GM21529 (cell line): ENCODE results near the gene TEK.
"Not testable (repeated sequence)": the region's sequence is repeated elsewhere in the genome, so short reads cannot be mapped to it uniquely, and the experiment has no call there.

Experiments
- ATAC-seq: cut with Tn5 transposase; IDR thresholded peaks from one replicate; pipeline ENCODE4 v1.9.1; 2021; ENCODE audit not compliant: unreplicated experiment

TEK gene

DNA sequence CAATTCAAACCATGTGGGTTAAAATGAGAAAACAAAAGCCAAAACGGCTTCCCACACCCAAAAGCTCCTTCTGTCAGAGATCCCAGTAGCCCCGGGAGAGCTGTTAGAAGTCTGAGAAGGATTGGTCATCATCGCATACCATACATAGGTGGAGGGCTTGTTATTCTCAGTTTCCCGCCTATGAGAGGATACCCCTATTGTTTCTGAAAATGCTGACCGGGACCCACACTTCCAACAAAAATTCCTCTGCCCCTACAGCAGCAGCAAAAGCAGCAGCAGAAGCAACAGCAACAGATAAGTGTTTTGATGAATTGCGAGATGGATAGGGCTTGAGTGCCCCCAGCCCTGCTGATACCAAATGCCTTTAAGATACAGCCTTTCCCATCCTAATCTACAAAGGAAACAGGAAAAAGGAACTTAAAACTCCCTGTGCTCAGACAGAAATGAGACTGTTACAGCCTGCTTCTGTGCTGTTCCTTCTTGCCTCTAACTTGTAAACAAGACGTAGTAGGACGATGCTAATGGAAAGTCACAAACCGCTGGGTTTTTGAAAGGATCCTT, at the start of gene TEK:
TEK (plus strand) TSS at position 245 of the 561 bp plus-strand sequence. CDS start 366 bp downstream, outside the sequence.
- ATAC-seq: no peak

DNA sequence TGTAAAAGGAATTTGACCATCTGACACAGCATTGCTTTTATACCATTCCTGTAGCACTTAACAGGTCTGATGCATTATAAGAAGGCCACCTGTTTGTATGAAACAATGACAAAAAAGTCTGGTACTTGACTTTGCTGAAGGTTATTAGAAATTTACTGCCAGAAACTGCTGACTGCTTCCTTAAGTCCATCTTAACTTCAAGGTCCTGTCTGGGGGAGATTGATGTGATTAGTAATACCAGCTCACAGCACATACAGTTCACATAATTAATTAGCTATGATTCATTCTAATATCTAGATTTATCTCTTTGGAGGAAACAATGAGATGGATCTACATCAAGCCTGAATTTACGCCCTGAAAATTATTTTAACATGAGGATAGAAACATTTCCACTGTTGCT, 49.6 kb upstream of the TEK start:
- no peak for ATAC-seq

DNA sequence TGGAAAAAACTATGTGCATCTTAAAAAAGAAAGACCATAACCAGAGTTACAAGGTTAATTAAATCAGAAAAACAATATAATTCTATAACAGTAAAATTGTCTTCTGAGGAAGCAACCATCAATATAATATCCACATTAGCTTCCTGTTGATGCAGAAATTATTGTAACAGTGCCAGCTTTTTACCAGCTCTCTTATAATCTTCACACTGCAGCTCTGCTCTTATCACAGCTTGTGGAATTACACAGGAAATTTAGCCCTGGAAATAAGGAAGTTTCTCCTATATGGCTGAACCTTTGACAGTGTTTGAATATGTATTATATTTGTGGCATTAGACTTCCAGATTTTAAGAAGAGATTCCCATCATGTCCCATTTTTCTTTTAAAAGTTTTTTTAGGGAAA, 49.1 kb upstream of the TEK start:
- ATAC-seq: no peak

DNA sequence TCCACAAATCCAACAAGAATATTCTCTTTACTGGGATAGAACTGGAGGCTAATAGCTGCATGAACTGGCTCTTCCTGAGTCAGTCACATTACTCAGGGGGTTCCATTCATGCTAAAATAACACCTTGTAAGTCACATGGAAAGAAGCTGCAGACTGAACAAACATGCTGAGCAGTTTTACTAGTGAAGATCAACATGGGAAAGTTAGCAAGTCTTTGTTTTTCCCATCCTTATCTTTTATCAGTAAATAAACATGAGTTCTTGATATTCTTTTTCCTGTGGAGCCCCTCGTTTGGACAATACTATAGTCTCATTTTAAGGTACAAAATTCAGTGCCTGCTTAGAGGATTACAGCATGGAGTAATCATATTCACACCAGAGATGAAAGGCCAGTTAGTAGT, 43.7 kb upstream of the TEK start:
- ATAC-seq: no peak

DNA sequence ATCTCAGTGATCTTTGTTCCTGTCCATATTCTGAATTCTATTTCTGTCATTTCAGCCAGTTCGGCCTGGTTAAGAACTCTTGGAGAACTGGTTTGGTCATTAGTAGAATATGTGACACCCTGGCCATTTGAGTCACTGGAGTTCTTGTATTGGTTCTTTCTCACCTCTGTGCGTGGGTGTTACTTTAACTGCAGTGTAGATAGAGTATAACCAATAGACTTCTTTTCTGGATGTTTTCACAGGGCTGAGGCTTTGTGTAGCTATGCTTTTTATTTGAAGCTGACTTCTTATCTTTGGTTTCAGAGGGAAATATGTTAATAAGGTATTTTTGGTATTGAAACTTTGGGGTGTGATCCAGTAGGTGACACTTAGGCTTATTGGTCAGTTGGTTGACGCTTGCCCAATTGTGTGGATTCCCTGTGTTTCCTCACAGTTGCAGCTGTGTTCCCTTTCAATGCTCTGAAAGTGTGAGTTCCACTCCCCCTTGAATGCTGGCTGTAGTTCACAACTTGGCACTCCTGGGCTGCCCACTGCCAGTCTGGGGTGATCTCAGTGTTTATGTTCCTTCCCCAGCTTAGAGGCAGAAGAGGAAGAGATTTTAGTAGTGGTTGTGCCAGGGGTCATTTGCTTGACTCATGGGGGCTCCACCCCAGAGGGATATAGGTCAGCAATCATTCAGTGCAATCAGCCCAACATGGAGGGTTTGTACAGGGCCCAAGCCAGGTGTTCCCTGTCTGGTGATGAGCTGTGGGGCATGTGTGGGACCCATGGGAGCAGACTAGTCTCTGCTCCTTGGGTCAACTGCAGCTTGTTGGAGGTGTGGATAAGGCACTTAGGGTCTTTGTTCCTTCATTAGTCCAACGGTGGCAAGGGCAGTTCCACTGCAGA, 34.9 kb upstream of the TEK start:
- ATAC-seq: no peak

DNA sequence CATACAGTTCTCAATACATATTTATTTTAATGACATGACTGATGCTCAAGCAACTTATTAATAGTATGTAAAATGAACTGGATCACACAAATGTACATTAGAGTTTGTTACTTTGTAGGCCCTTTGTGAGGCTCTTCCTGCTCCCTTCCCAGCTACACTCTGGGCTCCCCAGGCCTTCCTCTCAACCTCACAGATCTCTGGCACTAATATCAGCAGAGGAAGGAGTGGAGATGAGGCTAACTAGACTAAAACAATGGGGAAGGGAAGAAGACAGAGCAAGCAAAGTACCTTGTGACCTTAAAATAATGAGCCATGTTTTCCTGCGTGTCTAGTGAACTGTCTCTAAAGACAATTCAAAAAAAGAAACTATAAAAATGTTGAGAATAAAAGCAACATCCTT, 30.3 kb upstream of the TEK start:
- ATAC-seq: no peak

DNA sequence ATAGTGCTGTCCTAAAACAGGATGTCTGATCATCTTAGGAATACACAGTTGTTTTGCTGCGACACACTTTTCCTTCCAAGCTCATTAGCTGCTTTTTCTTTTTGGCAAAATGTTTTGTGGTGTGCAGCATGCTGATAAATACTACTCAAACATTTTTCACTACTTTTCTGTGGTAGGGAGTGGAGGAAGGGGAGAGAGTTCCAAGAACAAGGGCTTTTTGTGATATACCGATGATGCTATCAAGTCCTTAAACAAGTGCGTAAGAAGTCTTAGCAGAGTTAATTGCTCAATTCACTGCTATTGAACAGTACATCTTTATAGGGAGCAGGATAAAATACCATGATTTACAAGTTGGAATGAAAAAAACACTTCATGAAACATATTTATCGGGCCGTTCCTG, 23.6 kb upstream of the TEK start:
- no peak for ATAC-seq

DNA sequence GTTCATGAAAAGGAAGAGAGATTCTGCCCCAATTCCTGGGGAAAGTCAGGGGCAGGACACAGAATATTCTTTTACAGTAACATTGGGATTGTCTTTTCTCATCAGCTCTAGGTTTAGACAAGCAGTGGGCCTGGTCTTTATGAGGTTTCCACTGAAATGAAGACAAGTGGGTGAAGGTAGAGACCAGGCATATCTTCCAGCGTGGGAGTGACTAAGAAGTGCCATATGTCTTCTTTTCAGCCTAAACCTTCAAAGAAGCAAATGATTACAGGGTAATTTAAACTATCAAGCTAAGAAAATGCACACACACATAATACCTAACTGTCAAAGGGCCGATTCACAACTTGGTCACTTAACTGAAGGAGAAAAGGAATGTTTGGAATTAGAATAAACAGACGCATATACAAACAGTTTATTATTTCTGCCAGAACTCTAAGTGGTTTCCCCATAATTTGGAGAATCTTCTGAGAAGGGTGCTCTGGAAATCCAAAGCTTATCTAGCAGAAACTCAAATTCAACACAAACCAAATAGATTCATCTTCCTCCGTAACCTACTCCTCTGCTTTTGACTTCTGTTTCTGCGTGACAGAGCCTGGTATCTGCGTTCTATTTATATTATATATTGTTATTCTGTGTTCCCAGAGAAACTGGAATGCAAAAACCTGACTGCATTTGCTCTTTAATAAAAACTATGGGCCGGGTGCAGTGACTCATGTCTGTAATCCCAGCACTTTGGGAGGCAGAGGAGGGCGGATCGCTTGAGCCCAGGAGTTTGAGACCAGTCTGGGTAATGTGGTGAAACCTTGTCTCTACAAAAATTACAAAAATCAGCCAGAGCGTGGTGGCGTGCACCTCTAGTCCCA, 22.0 kb upstream of the TEK start:
- no peak for ATAC-seq

DNA sequence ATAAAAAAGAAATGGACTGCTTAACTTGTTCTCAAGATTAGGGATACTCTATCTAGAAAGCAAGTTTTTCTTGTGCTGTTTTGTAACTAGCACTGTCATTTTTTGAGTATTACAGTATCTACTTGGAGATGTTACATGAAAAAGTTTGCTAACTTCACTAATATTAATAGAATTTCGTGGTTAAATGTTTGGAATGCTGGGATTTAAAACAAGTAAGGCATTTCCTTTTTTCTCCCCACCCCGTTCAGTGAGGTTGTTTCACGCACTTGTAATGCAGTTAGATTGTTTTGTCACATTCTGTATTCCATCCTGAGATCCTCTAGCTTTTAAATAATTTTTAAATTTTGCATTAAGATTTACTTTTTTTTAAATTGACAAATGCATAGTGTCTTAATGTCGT, 20.0 kb upstream of the TEK start:
- no peak for ATAC-seq

DNA sequence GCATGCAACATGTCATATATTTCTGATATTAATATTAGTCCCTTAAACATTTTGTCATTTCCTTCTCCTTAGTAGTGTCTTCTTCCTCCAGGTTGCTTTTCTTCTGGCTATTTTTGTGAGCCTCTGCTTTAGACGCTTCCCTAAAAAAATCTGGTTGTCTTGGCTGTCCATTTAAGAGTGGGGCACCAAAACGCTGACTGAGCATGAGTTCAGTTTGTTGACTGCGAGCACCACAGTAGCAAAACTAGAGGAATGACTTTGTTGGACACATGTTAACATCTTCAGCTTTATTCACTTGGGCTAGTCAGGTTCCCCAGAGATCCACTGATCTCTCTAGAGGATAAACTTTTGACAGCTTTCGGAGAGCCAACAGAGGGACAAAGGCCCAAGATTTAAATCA, 19.3 kb upstream of the TEK start:
- ATAC-seq: no peak

DNA sequence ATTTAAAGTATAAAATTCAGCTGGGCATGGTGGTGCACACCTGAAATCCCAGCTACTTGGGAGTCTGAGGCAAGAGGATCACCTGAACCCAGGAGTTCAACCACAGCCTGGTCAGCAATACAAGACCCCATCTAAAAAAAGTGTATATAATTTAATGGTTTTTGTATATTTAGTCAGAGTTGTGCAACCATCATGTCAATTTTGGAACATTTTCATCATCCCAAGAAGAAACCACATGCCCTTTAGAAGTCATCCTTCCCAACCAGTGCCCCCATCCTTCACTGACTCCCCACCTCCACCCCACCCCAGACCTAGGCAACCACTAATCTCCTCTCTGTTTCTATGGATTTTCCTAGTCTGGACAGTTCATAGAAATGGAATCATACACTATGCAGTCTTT, 18.8 kb upstream of the TEK start:
- no peak for ATAC-seq

DNA sequence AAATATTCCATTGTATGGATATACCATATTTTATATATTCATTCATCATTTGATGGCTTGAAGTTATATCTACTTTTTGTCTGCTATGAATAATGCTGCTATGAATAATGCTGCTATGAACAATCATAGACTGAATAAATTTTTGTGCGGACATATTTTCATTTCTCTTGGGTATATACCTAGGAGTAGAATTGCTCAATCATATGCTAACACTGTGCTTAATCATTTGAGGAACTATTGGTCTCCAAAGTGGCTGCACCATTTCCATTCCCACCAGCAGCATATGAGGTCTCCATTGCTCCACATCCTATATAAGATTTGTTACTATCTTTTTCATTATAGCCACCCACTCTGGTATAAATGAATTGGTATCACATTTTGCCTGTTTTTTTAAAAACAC, 18.3 kb upstream of the TEK start:
- ATAC-seq: no peak

DNA sequence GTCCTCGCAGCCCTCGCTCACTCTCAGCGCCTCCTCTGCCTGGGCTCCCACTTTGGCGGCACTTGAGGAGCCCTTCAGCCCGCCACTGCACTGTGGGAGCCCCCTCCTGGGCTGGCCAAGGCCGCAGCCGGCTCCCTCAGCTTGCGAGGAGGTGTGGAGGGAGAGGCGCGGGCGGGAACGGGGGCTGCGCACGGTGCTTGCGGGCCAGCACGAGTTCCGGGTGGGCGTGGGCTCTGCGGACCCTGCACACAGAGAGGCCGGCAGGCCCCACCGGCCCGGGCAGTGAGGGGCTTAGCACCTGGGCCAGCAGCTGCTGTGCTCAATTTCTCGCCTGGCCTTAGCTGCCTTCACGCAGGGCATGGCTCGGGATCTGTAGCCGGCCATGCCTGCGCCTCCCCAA, 16.5 kb upstream of the TEK start:
- ATAC-seq: not testable (repeated sequence)

DNA sequence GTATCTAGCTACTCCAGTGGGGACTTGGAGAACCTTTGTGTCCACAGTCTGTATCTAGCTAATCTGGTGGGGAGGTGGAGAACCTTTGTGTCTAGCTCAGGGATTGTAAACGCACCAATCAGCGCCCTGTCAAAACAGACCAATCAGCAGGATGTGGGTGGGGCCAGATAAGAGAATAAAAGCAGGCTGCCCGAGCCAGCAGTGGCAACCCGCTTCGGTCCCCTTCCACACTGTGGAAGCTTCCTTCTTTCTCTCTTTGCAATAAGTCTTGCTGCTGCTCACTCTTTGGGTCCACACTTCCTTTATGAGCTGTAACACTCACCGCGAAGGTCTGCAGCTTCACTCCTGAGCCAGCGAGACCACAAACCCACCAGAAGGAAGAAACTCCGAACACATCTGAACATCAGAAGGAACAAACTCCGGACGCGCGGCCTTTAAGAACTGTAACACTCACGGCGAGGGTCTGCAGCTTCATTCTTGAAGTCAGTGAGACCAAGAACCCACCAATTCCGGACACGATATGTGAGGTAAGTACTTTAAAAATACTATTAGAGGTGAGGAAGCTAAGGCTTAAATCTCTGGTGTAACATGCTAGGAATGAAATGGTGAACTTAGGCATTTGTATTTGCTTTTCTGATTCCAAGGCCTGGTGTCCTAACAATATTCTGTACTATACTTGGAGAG, 15.5 kb upstream of the TEK start:
- not testable (repeated sequence) for ATAC-seq

DNA sequence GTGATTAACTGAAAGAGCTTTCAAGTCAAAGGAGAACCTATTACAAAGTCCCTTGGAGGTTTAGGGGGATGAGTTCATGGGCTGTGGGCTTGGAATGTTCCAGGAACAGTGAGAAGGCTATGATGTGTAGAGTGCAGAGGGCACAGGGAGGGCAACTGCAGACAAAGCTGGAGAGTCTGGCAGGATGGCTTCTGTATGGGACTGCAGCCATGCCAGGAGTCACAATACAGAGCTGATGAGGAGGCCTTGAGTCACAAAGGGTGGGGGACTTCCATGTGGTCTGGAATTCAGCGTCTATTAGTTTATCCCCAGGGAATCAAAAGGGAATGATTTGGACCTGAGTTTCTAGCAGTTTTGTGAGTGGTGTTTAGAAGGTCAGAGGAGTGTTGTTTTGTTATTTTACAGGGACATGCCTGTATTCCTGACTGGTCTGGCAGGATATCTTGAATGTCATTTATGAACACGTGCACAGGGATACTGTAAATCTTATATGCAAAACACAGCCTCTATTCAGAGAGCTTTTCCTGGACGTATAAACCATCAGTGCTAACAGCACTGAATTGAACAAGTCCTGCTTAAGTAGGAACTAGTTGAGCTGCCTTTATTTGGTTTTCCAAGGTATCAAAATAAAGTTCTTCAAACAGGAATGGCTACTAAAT, 14.3 kb upstream of the TEK start:
- ATAC-seq: no peak

DNA sequence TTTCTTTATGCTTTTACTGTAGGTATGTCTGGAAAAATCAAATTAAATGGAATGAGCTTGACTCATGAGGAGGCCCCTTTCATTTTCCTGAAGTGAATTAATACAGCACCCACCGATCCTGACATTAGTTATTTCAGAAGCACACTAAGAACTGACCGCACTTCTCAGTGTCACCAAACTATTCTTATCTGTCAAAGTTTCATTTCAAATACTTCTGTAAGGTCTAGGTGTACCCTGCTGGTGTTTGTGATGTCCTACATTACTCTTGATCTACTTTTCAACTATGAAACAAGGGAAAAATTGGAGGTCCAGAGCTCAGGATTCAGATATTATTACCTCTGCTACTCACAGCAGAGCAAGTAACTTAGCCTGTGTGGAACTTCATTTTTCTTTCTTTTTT, 1.8 kb upstream of the TEK start:
- ATAC-seq: no peak

DNA sequence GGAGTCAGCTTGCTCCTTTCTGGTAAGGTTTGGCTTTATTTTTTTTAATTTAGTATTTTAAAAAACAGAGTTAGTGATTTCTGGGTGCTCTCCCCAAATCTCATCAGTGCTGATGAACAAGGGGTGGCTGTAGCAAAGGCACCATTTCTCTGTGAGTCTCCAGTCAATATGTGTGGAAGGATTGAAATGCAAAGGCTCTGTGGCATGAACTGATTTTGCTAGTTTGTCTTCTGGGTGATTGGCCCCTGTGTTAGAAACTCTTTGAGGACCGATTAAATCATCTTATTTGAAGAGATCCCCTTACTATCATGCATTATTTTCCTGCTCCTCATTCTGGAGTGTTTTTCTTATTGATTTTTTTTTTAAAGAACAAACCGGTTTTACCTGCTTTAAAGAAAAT, 596 bp downstream of the TEK start:
- ATAC-seq: no peak

DNA sequence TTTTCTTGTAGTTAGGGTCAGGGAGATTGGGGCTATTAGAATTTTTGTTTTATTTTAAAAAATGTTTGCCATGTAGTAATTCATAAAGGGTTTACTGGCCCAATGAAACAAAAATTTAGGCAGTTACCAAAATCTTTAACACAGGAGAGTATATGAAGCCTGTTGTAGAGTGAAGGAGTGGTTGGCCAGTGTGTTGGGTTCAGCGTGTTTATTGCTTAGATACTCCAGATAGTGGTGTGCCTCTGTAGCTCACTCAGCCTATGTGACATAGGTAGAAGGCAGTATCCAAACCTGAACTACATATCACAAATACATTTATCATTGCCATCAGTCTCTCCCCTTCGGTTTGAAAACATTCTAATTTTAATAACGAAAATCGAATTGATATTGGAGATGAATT, 1.2 kb downstream of the TEK start:
- ATAC-seq: no peak

DNA sequence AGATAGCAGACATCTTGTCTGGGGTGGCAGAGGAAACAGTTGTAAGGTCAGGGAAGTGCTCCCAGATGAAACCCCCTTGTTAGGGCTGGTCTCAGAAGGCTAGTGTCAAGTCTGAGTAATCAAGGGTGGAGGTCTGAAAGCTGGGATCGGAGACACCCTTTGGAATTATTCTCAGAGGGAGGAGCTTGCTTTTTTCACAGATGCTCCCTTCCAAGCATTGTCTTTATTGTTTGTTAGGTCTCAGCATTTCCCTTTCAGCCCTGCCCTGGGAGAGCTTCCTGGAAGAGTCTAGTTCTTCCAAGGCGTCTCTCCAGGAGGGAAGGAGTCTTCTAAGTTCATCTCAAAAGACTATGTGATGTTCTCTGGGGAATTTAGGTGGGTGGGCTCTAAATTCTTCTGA, 3.2 kb downstream of the TEK start:
- ATAC-seq: no peak

DNA sequence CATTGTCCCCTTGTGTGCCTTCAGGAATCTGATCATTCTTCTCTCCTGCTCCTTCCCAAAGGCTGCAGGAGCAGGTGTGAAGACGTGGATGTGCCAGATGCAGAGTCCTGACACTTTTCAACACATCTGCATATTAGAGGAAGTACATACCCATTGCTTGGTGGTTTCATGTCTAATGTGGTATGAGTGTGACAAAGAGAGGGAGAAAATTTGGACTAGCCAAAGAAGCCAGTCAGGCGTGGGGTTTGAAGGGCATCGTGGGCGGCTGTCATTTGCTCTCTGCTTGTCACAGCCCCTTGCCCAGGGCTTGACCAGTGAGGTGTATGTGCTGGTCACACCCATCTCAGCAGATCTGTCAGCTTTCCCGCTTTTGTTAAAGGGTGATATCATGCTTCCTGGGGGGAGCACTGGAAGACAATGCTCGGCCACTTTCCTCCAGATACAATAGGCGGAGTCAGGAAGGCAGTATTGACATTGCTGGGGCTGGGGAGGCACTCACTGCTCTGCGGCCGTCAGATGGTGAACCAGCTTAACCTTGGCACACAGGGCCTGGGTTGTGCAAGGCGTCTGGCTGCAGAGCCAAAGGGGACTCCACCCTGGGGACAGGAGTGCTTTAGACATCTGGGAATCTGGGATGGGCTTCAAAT, 8.6 kb downstream of the TEK start:
- no peak for ATAC-seq
